ENCODE results near the gene SLC26A1. TPM values are rescaled to one million over a fixed set of nuclear protein-coding genes. Genes with fewer than 3 reads are reported as not detected.

The SLC26A1 gene
- total RNA-seq, 1 donor from 2014 or later: under 0.01 TPM

- DNase-seq (ENCODE audit: low read depth) (no peak), FAIRE-seq (no peak)
- H3K36me3 ChIP-seq (ENCODE audit: control insufficient read depth, insufficient read depth, low read length): peaks cover 3% of the 10 kb centered on the region
- H3K27me3 ChIP-seq (ENCODE audit: control insufficient read depth, insufficient read depth, low read length): no peaks in the 10 kb centered on the region
- TF ChIP-seq CTCF (IDR thresholded peaks at IDR 0.05; ENCODE audit: insufficient read depth, low read length, severe bottlenecking): no peak
- peak overlapping the region; percentile 77 for H3K4me3 ChIP-seq (ENCODE audit: low read depth, low read length)
These were observed 20.4 kb downstream of the SLC26A1 start for GRCh38 chr4:972651-973424.

- peaks cover 6% of the 10 kb centered on the region for H3K36me3 ChIP-seq (ENCODE audit: control insufficient read depth, insufficient read depth, low read length)
- H3K27me3 ChIP-seq (ENCODE audit: control insufficient read depth, insufficient read depth, low read length): no peaks in the 10 kb centered on the region
- DNase-seq (ENCODE audit: low read depth) (no peak), FAIRE-seq (no peak)
- no peak for TF ChIP-seq CTCF (IDR thresholded peaks at IDR 0.05; ENCODE audit: insufficient read depth, low read length, severe bottlenecking)
- H3K4me3 ChIP-seq (ENCODE audit: low read depth, low read length): peak overlapping the region; percentile 77
These were observed 21.3 kb downstream of the SLC26A1 start for GRCh38 chr4:971666-972500.

- Histone ChIP-seq H3K36me3 (ENCODE audit: control insufficient read depth, insufficient read depth, low read length) (peaks cover 8% of the 10 kb centered on the region), H3K27me3 (ENCODE audit: control insufficient read depth, insufficient read depth, low read length) (no peaks in the 10 kb centered on the region), H3K4me3 (ENCODE audit: low read depth, low read length) (no peak overlapping the region)
- FAIRE-seq (no peak), DNase-seq (ENCODE audit: low read depth) (no peak)
- TF ChIP-seq CTCF (IDR thresholded peaks at IDR 0.05; ENCODE audit: insufficient read depth, low read length, severe bottlenecking): no peak
These were observed 22.2 kb downstream of the SLC26A1 start for GRCh38 chr4:970854-971520.

- peak; percentile 52 for FAIRE-seq
These were observed 23.0 kb downstream of the SLC26A1 start for GRCh38 chr4:970046-970745.

More at GRCh38 chr4:970046-970745, 23.0 kb downstream of the SLC26A1 start:
- no peak for DNase-seq (ENCODE audit: low read depth)
- peaks cover 12% of the 10 kb centered on the region for H3K36me3 ChIP-seq (ENCODE audit: control insufficient read depth, insufficient read depth, low read length)
- no peak overlapping the region for H3K4me3 ChIP-seq (ENCODE audit: low read depth, low read length)
- H3K27me3 ChIP-seq (ENCODE audit: control insufficient read depth, insufficient read depth, low read length): no peaks in the 10 kb centered on the region
- TF ChIP-seq CTCF (IDR thresholded peaks at IDR 0.05; ENCODE audit: insufficient read depth, low read length, severe bottlenecking): no peak
